Astrocyte of the spinal cord (primary cell): Measurements from ENCODE around the gene MGST2.

Source experiments
- DNase-seq: peaks from one replicate; pipeline ENCODE4 v3.0.0; 2011; ENCODE audit warnings: low read depth, low spot score
- H3K4me3 ChIP-seq: 2 replicates; pipeline ENCODE4 v1.5.1; 2011; ENCODE audit warnings: low read depth, mild to moderate bottlenecking, low read length, moderate library complexity
- CTCF ChIP-seq: IDR thresholded peaks from 2 replicates; pipeline ENCODE4 v1.5.1; 2012; ENCODE audit warnings: low read depth, mild to moderate bottlenecking, low read length, inconsistent platforms
- in situ Hi-C: cut with HindIII; loops from 2 replicates; pipeline ENCODE4 v1.10.0; 2017; ENCODE audit warnings: low sequenced_read_pairs

MGST2 gene

DNA sequence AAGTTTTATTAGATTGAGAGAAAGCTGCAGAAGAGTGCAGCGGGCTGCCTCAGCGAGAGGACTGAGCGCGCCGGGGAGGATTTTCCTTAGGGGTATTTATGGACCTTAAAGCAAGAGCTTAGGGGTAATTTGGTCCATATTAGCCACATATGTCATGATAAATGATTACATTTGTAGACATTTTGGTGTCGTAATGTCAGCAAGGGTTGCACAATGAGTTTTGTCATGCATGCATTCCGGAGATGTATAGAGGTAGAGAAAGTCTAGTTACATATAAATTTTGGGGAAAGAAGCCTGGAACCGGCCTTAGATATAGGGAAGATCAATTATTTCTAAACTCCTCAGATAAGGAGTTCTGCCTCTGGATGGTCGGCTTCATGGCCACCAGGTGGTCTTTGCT is 10.0 kb downstream of the MGST2 start:
- no peak for TF ChIP-seq CTCF
- DNase-seq: no peak
- H3K4me3 ChIP-seq: no peak overlapping the region
- in situ Hi-C loops: no loop called here

DNA sequence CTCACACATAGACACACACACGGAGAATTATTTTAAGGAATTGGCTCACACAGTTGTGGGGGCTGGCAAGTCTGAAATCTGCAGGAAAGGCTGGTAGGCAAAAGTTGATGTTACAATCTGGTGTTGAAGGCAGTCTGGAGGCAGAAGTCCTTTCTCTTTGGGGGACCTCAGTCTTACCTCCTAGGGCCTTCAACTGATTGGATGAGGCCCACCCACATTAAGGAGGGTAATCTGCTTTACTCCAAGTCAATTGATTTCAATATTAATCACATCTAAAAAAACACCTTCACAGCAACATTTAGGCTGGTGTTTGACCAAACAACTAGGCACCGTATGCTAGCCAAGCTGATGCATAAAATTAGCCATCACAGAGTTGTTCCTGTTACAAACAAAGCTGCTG is 10.7 kb downstream of the MGST2 start:
- in situ Hi-C loops: no loop called here
- no peak overlapping the region for H3K4me3 ChIP-seq
- TF ChIP-seq CTCF: no peak
- no peak for DNase-seq

DNA sequence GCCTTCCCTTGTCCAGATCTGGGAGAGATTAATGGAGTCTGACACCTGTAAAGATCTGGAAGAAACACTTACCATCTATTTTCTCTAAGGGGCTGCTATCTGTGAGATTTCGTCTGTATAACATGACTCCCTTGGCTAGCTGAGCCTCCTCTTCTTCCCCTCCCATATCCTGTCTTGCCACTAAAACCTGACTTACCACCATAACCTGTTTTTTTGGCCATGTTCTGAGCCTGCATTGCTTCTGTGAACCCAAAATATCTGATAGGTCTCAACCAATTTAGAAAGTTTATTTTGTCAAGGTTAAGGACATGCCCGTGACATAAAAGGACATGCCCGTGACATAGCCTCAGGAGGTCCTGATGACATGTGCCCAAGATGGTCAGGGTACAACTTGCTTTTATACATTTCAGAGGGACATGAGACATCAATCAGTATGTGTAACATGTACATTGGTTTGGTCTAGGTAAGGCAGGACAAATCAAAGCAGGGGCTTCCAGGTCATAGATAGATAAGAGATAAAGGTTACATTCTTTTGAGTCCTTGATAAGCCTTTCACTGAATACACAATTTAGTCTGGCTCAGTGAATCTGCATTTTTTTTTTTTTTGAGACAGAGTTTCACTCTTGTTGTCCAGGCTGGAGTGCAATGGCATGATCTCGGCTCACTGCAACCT is 11.4 kb downstream of the MGST2 start:
- H3K4me3 ChIP-seq: no peak overlapping the region
- DNase-seq: no peak
- in situ Hi-C loops: no loop called here
- no peak for TF ChIP-seq CTCF

GRCh38 chr4:139682309-139682708 is 16.7 kb downstream of the MGST2 start:
- no peak overlapping the region for H3K4me3 ChIP-seq
- in situ Hi-C loops: no loop called here
- TF ChIP-seq CTCF: no peak
- no peak for DNase-seq

DNA sequence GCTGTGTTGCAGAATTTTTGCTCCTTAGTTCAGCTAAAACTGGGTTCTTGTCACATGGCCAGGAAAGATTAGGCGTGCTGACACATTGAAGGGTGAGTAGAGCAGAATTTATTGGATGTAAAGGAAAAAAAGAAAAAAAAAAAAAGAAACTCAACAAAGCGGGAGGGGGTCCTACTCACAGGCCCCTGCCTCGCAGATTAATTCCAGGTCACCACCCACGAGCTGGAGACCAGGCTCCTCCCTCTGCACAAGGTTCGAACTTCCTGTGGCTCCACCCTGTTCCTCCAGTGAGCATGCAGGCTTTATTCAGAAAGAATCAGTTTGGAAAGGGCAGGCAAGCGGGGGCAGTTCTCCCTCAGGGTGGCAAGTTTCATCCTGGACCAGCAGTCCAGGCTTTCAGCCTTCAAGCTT is 17.1 kb downstream of the MGST2 start:
- TF ChIP-seq CTCF: no peak
- no peak overlapping the region for H3K4me3 ChIP-seq
- no peak for DNase-seq
- in situ Hi-C loops: no loop called here

GRCh38 chr4:139684351-139684750 is 18.7 kb downstream of the MGST2 start:
- in situ Hi-C loops: no loop called here
- TF ChIP-seq CTCF: no peak
- no peak for DNase-seq

GRCh38 chr4:139685180-139685579 is 19.6 kb downstream of the MGST2 start:
- TF ChIP-seq CTCF: no peak
- in situ Hi-C loops: no loop called here

More at GRCh38 chr4:139684351-139684750, 18.7 kb downstream of the MGST2 start:
- H3K4me3 ChIP-seq: no peak overlapping the region

More at GRCh38 chr4:139685180-139685579, 19.6 kb downstream of the MGST2 start:
- no peak for DNase-seq
- H3K4me3 ChIP-seq: no peak overlapping the region
